KBM-7 (cell line): ENCODE results near the gene MAPKAPK2.

Source experiments
- DNase-seq: peaks from one replicate; pipeline ENCODE4 v3.0.0-alpha.2; 2015
- in situ Hi-C: fragments of 300-500 bp; cut with MboI; formaldehyde crosslinking; loops from 2 replicates; pipeline ENCODE4 v1.14.3; 2020; ENCODE audit warnings: low sequenced_read_pairs, low pct_unique_long_range_greater_than_20kb, mixed read lengths

The MAPKAPK2 gene

GRCh38 chr1:206713910-206714312, 29.2 kb downstream of the MAPKAPK2 start:
- DNase-seq, result no peak
- in situ Hi-C loops, result no loop called here

- DNase-seq, result no peak
- in situ Hi-C loops, result no loop called here
These were observed 29.8 kb downstream of the MAPKAPK2 start for GRCh38 chr1:206714331-206715058.

- in situ Hi-C loops, result no loop called here
- no peak for DNase-seq
These were observed 30.4 kb downstream of the MAPKAPK2 start for GRCh38 chr1:206715120-206715519.

GRCh38 chr1:206715552-206716158, 30.9 kb downstream of the MAPKAPK2 start:
- in situ Hi-C loops, result no loop called here
- DNase-seq, result no peak

GRCh38 chr1:206716159-206716869, 31.6 kb downstream of the MAPKAPK2 start:
- DNase-seq, result no peak
- in situ Hi-C loops, result no loop called here

- in situ Hi-C loops, result no loop called here
- no peak for DNase-seq
These were observed 32.4 kb downstream of the MAPKAPK2 start for GRCh38 chr1:206716870-206717673.

GRCh38 chr1:206717674-206717989, 32.9 kb downstream of the MAPKAPK2 start:
- DNase-seq, result no peak
- in situ Hi-C loops, result no loop called here

GRCh38 chr1:206719169-206719839, 34.6 kb downstream of the MAPKAPK2 start:
- in situ Hi-C loops, result no loop called here
- no peak for DNase-seq

- DNase-seq, result no peak
- in situ Hi-C loops, result no loop called here
These were observed 36.7 kb downstream of the MAPKAPK2 start for GRCh38 chr1:206721454-206721853.

GRCh38 chr1:206722751-206723461, 38.2 kb downstream of the MAPKAPK2 start:
- no peak for DNase-seq
- in situ Hi-C loops, result no loop called here

GRCh38 chr1:206723462-206723804, 38.7 kb downstream of the MAPKAPK2 start:
- in situ Hi-C loops, result no loop called here
- DNase-seq, result no peak

GRCh38 chr1:206723805-206724472, 39.2 kb downstream of the MAPKAPK2 start:
- in situ Hi-C loops, result no loop called here
- no peak for DNase-seq

- DNase-seq, result peak; percentile 55
- in situ Hi-C loops, result loop anchor here (25.0 kb wide), 1 partner anchor 187 kb away; the partner anchor contains the start of gene FCMR
These were observed 40.6 kb downstream of the MAPKAPK2 start for GRCh38 chr1:206725109-206725963.

GRCh38 chr1:206727981-206728696, 43.4 kb downstream of the MAPKAPK2 start:
- DNase-seq, result no peak
- in situ Hi-C loops, result loop anchor here (25.0 kb wide), 1 partner anchor 184 kb away; the partner anchor contains the start of gene FCMR

GRCh38 chr1:206728697-206728987, 43.9 kb downstream of the MAPKAPK2 start:
- in situ Hi-C loops, result loop anchor here (25.0 kb wide), 1 partner anchor 184 kb away; the partner anchor contains the start of gene FCMR
- no peak for DNase-seq

GRCh38 chr1:206729050-206729449, 44.3 kb downstream of the MAPKAPK2 start:
- DNase-seq, result no peak
- in situ Hi-C loops, result loop anchor here (25.0 kb wide), 1 partner anchor 183 kb away; the partner anchor contains the start of gene FCMR

GRCh38 chr1:206729507-206729906, 44.8 kb downstream of the MAPKAPK2 start:
- in situ Hi-C loops, result loop anchor here (25.0 kb wide), 1 partner anchor 183 kb away; the partner anchor contains the start of gene FCMR
- DNase-seq, result no peak
